HG02678 (cell line): ENCODE data around the gene GALK1.

Source experiments
- ATAC-seq: cut with Tn5 transposase; IDR thresholded peaks from one replicate; pipeline ENCODE4 v1.9.1; 2021; ENCODE audit warnings: mild to moderate bottlenecking, moderate library complexity; ENCODE audit not compliant: unreplicated experiment

The GALK1 gene

GRCh38 chr17:75751676-75752404 is 13.2 kb downstream of the GALK1 start:
- no peak for ATAC-seq

DNA sequence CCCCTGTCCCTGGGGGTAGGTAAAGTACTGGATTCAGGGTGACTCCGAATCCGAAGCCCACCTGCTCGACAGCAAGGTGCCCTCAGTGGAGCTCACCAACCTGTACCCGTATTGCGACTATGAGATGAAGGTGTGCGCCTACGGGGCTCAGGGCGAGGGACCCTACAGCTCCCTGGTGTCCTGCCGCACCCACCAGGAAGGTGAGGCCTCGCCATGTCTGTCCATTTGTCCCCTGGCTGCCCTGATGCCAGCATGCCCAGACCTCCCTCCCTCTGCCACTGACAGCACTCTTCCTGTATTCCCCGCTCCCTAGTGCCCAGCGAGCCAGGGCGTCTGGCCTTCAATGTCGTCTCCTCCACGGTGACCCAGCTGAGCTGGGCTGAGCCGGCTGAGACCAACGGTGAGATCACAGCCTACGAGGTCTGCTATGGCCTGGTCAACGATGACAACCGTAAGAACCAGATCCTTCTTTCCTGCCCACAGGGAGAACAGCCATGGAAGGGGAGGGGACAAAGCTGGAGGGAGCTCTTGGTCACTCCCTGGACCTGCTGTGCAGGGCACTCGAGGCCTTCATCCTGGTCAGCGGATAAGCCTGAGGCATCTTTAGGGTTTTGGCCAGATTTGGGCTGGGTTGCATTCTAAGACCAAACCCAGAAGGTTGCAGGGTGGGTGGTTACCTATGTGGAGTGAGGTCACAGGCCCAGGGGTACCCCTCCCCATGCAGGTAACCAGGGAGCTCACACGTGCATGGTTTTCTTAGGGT is 14.2 kb downstream of the GALK1 start:
- no peak for ATAC-seq

GRCh38 chr17:75749545-75750389 is 15.2 kb downstream of the GALK1 start:
- no peak for ATAC-seq

- ATAC-seq: no peak
Measured at GRCh38 chr17:75748706-75749105, 16.3 kb downstream of the GALK1 start.

GRCh38 chr17:75743625-75744206 is 21.3 kb downstream of the GALK1 start:
- ATAC-seq: no peak

GRCh38 chr17:75742337-75742736 is 22.7 kb downstream of the GALK1 start:
- ATAC-seq: no peak

- no peak for ATAC-seq
Measured at GRCh38 chr17:75740631-75741077, 24.3 kb downstream of the GALK1 start.

DNA sequence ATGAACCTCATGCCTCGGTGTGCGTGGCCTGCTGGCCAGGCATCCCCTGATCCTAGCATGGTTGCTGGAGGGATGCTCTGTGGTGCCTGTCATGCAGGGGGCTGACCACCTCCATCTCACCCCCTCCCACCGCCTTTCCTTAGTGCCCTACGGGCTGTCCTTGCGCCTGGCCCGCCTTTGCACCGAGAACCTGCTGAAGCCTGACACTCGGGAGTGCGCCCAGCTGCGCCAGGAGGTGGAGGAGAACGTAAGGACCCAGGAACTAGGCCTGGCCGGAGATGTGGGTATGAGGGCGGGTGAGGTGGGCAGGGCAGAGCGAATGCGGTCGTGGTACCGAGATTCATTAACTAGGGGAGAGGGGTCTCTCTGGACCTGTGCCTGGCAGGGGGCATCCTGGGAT is 24.8 kb downstream of the GALK1 start:
- no peak for ATAC-seq

- ATAC-seq: no peak
Measured at GRCh38 chr17:75739801-75740200, 25.2 kb downstream of the GALK1 start.

DNA sequence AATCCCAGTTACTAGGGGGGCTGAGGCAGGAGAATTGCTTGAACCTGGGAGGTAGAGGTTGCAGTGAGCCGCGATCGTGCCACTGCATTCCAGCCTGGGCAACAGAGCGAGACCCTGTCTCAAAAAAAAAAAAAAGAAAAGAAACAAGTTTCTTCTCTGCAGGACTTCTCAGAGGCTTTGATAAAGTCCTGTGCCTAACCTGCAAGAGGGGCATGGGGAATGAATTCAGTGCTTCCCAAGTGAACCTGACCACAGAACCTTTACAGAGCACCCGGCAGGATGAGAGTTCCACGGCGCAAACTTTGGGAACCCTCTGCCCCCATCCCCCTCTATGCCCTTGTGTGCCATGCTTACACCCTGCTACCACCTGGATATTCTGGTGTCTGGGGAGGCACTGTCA is 25.8 kb downstream of the GALK1 start:
- no peak for ATAC-seq

- no peak for ATAC-seq
Measured at GRCh38 chr17:75738218-75738802, 26.7 kb downstream of the GALK1 start.

DNA sequence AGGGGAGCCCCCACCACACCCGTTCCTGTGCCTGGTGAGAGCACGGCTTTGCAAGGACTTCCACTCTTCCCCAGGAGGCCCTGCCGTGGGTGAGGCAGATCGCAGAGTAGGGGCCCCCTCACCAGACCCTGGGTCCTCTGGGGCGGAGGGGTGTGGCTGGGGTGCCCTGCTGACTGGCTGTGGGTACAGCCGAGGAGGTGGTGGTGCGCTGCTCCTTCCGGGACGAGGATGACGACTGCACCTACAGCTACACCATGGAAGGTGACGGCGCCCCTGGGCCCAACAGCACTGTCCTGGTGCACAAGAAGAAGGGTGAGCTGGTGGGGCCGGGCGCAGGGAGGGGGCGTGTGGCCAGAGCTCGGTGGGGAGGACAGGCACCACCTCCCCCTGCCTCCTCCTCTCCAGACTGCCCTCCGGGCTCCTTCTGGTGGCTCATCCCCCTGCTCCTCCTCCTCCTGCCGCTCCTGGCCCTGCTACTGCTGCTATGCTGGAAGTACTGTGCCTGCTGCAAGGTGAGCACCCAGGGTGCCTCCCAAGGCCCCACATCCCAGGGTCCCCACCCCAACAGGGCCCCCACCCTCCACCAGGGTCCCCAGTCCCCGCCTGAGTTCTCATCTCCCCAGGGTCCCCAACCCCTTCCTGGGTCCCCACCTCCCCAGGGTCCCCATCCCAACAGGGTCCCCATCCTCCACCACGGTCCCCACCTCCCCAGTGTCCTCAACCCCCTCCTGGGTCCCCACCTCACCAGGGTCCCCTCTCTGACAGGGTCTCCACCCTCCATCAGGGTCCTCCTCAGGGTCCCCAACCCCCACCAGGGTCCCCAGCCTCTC is 27.6 kb downstream of the GALK1 start:
- no peak for ATAC-seq

DNA sequence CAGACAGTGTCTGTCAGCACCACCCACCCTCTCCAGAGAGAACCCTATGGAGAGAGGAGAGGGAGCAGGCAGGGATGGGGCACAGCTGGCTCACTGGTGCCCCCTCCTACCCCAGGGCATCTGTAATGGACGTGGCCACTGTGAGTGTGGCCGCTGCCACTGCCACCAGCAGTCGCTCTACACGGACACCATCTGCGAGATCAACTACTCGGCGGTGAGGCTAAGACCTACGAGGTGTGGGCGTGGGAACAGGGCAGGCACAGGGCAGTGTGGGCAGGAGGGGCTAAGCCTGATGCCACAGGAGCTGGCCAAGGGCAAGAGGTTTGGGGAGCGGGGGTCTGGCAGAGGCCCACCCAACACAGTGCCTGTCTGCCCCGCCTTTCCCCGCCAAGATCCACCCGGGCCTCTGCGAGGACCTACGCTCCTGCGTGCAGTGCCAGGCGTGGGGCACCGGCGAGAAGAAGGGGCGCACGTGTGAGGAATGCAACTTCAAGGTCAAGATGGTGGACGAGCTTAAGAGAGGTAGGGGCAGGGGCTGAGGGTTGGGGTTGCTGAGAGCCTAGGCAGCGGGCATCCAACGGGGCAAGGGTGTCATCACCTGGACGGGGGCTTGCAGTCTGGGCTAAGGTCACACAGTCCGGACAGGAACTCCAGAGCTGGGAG is 28.7 kb downstream of the GALK1 start:
- ATAC-seq: no peak

- no peak for ATAC-seq
Measured at GRCh38 chr17:75734674-75735294, 30.2 kb downstream of the GALK1 start.

- no peak for ATAC-seq
Measured at GRCh38 chr17:75733471-75733870, 31.5 kb downstream of the GALK1 start.

- ATAC-seq: no peak
Measured at GRCh38 chr17:75731716-75732498, 33.1 kb downstream of the GALK1 start.

GRCh38 chr17:75731086-75731715 is 33.8 kb downstream of the GALK1 start:
- no peak for ATAC-seq

DNA sequence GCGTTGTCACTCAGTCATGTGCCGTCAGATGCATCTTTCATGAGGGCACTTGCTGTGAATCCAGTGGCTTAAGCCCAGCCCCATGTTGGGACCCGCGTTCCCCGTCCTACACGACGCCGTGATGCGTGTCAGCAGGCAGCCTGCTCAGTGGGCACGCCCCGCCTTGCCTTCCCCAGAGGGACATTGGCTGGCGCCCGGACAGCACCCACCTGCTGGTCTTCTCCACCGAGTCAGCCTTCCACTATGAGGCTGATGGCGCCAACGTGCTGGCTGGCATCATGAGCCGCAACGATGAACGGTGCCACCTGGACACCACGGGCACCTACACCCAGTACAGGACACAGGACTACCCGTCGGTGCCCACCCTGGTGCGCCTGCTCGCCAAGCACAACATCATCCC is 34.9 kb downstream of the GALK1 start:
- no peak for ATAC-seq
